WTC11 (cell line): ENCODE results near the gene FBXO9. TPM values are rescaled to one million over a fixed set of nuclear protein-coding genes. Genes with fewer than 3 reads are reported as not detected.

ENCODE experiments used
- ATAC-seq: fragments of 200-7000 bp; cut with Tn5 transposase; 2 replicates; pipeline ENCODE4 v1.10.0; 2021; ENCODE audit warnings: mild to moderate bottlenecking, moderate library complexity
- CTCF ChIA-PET: fragments of 300-600 bp; sonication (Branson Sonifier 250); formaldehyde crosslinking; loops from one replicate; lab custom pipeline; 2021; ENCODE audit warnings: antibody characterized with exemption; lab: Charles Lee
- POLR2A ChIA-PET: fragments of 350-600 bp; sonication (Branson Sonifier 250); formaldehyde crosslinking; loops from one replicate; lab custom pipeline; 2021; ENCODE audit warnings: antibody characterized with exemption; lab: Charles Lee
- DNase-seq: peaks from one replicate; pipeline ENCODE4 v3.0.0; 2021; ENCODE audit warnings: low spot score
- H3K27ac Mint-ChIP-seq: 2 replicates; pipeline ENCODE4 v1.8.0; 2021; ENCODE audit warnings: mixed read lengths
- H3K27me3 Mint-ChIP-seq: 2 replicates; pipeline ENCODE4 v1.8.0; 2021; ENCODE audit warnings: low read depth, mild to moderate bottlenecking, moderate library complexity, mixed read lengths
- H3K36me3 Mint-ChIP-seq: 2 replicates; pipeline ENCODE4 v1.8.0; 2021; ENCODE audit warnings: mixed read lengths
- H3K4me1 Mint-ChIP-seq: 2 replicates; pipeline ENCODE4 v1.8.0; 2022; ENCODE audit warnings: mixed read lengths
- H3K4me3 Mint-ChIP-seq: 2 replicates; pipeline ENCODE4 v1.8.0; 2021; ENCODE audit warnings: mild to moderate bottlenecking, moderate library complexity, mixed read lengths
- H3K9me3 Mint-ChIP-seq: 2 replicates; pipeline ENCODE4 v1.8.0; 2021; ENCODE audit warnings: mixed read lengths
- ATF1 ChIP-seq: sonication (generic); formaldehyde crosslinking; IDR thresholded peaks from 2 replicates; pipeline ENCODE4 v1.8.1; 2023; ENCODE audit warnings: mild to moderate bottlenecking, moderate library complexity, missing genetic modification reagents
- ESRRA ChIP-seq: sonication (generic); formaldehyde crosslinking; IDR thresholded peaks from 2 replicates; pipeline ENCODE4 v1.8.1; 2022; ENCODE audit warnings: mild to moderate bottlenecking, missing genetic modification reagents, borderline replicate concordance
- FOXK1 ChIP-seq: sonication (generic); formaldehyde crosslinking; IDR thresholded peaks from 2 replicates; pipeline ENCODE4 v1.8.0; 2022; ENCODE audit warnings: mild to moderate bottlenecking, moderate library complexity, missing genetic modification reagents
- GRHL2 ChIP-seq: fragments of 250-450 bp; sonication (Bioruptor Pico); IDR thresholded peaks from 2 replicates; pipeline ENCODE4 v1.8.0; 2022; ENCODE audit warnings: mild to moderate bottlenecking, moderate library complexity; ENCODE audit not compliant: insufficient replicate concordance, severe bottlenecking
- NFE2L1 ChIP-seq: sonication (generic); formaldehyde crosslinking; IDR thresholded peaks from 2 replicates; pipeline ENCODE4 v1.8.1; 2023; ENCODE audit warnings: missing genetic modification reagents
- NR2C2 ChIP-seq: sonication (generic); formaldehyde crosslinking; IDR thresholded peaks from 2 replicates; pipeline ENCODE4 v1.8.0; 2022; ENCODE audit warnings: mild to moderate bottlenecking, missing genetic modification reagents
- RORB ChIP-seq: fragments of 250-450 bp; sonication (Bioruptor Pico); IDR thresholded peaks from 2 replicates; pipeline ENCODE4 v1.9.0; 2021; ENCODE audit warnings: mild to moderate bottlenecking
- ZNF671 ChIP-seq: fragments of 250-450 bp; sonication (Bioruptor Pico); IDR thresholded peaks from 2 replicates; pipeline ENCODE4 v1.8.0; 2021; ENCODE audit warnings: mild to moderate bottlenecking
- total RNA-seq: library from RNA; stranded (reverse); gene quantifications from 3 replicates; pipeline ENCODE4 v1.2.3, GENCODE V29; 2021
- TF ChIP-seq, protein P1 (sequence below): sonication (generic); formaldehyde crosslinking; IDR thresholded peaks from 2 replicates; pipeline ENCODE4 v1.8.1; 2023; ENCODE audit warnings: mild to moderate bottlenecking, missing genetic modification reagents
- TF ChIP-seq, protein P2 (sequence below): sonication (generic); formaldehyde crosslinking; IDR thresholded peaks from 2 replicates; pipeline ENCODE4 v1.8.1; 2023; ENCODE audit warnings: mild to moderate bottlenecking, missing genetic modification reagents, moderate library complexity
- TF ChIP-seq, protein P3 (sequence below): sonication (generic); formaldehyde crosslinking; IDR thresholded peaks from 2 replicates; pipeline ENCODE4 v1.8.0; 2022; ENCODE audit warnings: mild to moderate bottlenecking, missing genetic modification reagents
- TF ChIP-seq, protein P4 (sequence below): sonication (generic); formaldehyde crosslinking; IDR thresholded peaks from 2 replicates; pipeline ENCODE4 v1.8.1; 2022; ENCODE audit warnings: low read depth, missing genetic modification reagents, borderline replicate concordance
- TF ChIP-seq, protein P5 (sequence below): sonication (generic); formaldehyde crosslinking; IDR thresholded peaks from 2 replicates; pipeline ENCODE4 v1.8.1; 2022; ENCODE audit warnings: mild to moderate bottlenecking, moderate library complexity, missing genetic modification reagents
- TF ChIP-seq, protein P6 (sequence below): sonication (generic); formaldehyde crosslinking; IDR thresholded peaks from 2 replicates; pipeline ENCODE4 v1.8.1; 2023; ENCODE audit warnings: mild to moderate bottlenecking, moderate library complexity, missing genetic modification reagents
- TF ChIP-seq, protein P7 (sequence below): fragments of 200-600 bp; IDR thresholded peaks from 2 replicates; pipeline ENCODE4 v1.8.0; 2022; ENCODE audit warnings: antibody characterized with exemption
- TF ChIP-seq, protein P8 (sequence below): fragments of 250-450 bp; sonication (Bioruptor Pico); IDR thresholded peaks from 2 replicates; pipeline ENCODE4 v1.8.0; 2021; ENCODE audit warnings: mild to moderate bottlenecking
- TF ChIP-seq, protein P9 (sequence below): sonication (generic); formaldehyde crosslinking; IDR thresholded peaks from 2 replicates; pipeline ENCODE4 v1.8.0; 2022; ENCODE audit warnings: mild to moderate bottlenecking, missing genetic modification reagents

FBXO9 gene
- total RNA-seq, 1 experiment from 2014 or later = 54.4 TPM

DNA sequence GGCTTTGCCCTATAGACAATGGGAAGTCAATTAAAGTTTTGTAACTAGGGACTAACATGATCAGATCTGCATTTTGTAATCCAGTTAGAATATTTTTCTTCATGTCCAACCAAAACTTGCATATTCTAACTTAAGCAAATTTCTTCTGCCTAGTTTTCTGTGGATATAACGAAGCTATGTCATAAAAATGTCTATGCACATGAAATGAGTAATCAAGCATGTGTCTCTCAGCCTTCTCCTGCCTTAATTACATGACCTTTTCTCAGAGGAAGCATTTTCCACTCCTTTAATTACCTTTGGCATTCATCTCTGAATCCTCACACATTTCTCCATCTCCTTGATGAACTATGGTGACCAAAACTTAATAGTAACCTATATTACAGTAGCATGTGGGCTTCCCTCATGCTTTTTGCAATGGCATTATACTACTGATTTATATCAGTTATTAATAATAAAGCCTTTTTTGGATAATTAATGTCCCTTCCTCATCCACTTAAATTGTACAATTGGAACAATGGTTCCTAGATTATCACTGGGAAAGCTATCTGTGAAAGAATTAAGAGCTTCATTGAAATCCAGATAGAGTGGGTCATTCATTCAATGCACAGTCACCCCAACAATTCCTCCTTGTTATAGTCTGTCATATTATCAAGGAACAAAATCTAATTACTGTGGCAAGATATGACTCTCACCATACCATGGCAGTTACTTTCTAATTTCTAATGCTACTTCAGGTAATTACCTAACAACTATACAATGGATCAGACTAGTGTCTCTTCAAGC, 19.1 kb upstream of the FBXO9 start (continued):
- TF ChIP-seq, protein P1, sequence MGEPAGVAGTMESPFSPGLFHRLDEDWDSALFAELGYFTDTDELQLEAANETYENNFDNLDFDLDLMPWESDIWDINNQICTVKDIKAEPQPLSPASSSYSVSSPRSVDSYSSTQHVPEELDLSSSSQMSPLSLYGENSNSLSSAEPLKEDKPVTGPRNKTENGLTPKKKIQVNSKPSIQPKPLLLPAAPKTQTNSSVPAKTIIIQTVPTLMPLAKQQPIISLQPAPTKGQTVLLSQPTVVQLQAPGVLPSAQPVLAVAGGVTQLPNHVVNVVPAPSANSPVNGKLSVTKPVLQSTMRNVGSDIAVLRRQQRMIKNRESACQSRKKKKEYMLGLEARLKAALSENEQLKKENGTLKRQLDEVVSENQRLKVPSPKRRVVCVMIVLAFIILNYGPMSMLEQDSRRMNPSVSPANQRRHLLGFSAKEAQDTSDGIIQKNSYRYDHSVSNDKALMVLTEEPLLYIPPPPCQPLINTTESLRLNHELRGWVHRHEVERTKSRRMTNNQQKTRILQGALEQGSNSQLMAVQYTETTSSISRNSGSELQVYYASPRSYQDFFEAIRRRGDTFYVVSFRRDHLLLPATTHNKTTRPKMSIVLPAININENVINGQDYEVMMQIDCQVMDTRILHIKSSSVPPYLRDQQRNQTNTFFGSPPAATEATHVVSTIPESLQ = no peak

DNA sequence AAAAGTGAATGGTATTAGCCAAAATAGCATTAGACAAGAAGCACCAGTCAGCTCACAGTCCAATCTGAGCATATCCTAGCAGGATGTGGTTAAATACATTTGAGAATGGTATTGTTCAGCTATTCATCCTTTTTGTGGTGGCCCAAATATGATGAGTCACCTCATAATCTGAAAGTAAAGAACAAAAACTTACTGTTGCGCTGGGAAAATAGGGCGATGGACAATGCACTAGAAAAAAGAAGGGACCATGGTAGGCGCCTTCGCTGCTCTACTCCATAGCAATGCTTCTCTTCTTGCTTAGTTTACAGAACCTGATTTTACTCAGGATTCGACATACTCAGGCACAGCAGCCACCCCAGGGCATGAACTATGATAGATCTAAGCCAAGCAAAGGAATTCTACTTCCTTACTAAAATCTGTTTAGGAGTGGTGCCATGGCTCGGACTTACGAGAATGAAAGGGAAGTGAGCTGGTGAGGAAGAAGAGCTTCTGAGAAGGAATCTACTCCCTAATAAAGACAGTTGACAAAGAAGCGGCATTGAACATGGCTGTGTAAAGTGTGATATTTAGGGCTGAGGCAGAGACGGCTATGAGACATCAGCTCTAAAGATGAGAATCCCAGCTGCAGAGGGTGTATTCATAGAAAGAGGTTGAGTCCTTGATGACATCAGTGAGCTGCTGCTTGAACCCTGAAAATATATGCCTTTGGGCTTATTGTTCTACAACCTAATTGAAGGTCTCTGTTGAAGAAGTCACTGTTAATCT, 16.6 kb upstream of the FBXO9 start:
- Mint-ChIP-seq H3K27ac (no peak overlapping the region; the same call in 1 of the 2 replicates), H3K9me3 (peaks cover 8% of the 10 kb centered on the region), H3K27me3 (no peaks in the 10 kb centered on the region), H3K4me3 (no peak overlapping the region), H3K4me1 (peaks cover 18% of the 10 kb centered on the region), H3K36me3 (peaks cover 9% of the 10 kb centered on the region)
- no peak for TF ChIP-seq ATF1 (CRISPR knock-in tag)
- no peak for TF ChIP-seq FOXK1
- TF ChIP-seq ZNF671 (CRISPR knock-in tag) = no peak
- DNase-seq (no peak), ATAC-seq (no peak)
- ChIA-PET CTCF (interaction anchor here (1.4 kb wide), 1 partner anchor 52 kb away, joined by 3 read pairs; no protein-coding TSS in a partner anchor), POLR2A (no interaction called here)

DNA sequence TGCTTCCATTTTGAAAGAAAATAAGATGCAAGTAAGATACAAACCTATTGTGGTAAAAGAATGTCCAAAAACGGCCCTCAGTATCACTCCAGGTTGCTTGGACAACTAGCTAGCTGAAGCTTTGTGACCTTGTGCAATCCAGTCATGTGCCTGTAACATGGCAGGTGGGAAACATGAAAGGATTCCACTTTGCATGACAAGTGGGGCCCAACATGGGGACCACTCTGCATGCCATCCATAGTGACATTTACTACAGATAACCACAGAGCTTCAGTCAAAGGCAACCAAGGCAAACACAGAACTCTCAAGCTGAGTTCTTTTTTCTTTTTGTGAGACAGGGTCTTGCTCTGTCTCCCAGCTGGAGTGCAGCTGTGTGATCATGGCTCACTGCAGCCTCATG, 15.8 kb upstream of the FBXO9 start:
- Mint-ChIP-seq H3K4me3 (no peak overlapping the region), H3K27ac (no peak overlapping the region), H3K4me1 (peaks cover 10% of the 10 kb centered on the region), H3K36me3 (peaks cover 9% of the 10 kb centered on the region), H3K9me3 (peaks cover 8% of the 10 kb centered on the region), H3K27me3 (no peaks in the 10 kb centered on the region)
- DNase-seq = no peak
- ATAC-seq = no peak
- CTCF ChIA-PET = no interaction called here
- POLR2A ChIA-PET = no interaction called here
- TF ChIP-seq, protein P2, sequence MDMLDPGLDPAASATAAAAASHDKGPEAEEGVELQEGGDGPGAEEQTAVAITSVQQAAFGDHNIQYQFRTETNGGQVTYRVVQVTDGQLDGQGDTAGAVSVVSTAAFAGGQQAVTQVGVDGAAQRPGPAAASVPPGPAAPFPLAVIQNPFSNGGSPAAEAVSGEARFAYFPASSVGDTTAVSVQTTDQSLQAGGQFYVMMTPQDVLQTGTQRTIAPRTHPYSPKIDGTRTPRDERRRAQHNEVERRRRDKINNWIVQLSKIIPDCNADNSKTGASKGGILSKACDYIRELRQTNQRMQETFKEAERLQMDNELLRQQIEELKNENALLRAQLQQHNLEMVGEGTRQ (CRISPR knock-in tag) = no peak
- TF ChIP-seq, protein P3, sequence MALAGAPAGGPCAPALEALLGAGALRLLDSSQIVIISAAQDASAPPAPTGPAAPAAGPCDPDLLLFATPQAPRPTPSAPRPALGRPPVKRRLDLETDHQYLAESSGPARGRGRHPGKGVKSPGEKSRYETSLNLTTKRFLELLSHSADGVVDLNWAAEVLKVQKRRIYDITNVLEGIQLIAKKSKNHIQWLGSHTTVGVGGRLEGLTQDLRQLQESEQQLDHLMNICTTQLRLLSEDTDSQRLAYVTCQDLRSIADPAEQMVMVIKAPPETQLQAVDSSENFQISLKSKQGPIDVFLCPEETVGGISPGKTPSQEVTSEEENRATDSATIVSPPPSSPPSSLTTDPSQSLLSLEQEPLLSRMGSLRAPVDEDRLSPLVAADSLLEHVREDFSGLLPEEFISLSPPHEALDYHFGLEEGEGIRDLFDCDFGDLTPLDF (CRISPR knock-in tag) = no peak
- TF ChIP-seq, protein P4, sequence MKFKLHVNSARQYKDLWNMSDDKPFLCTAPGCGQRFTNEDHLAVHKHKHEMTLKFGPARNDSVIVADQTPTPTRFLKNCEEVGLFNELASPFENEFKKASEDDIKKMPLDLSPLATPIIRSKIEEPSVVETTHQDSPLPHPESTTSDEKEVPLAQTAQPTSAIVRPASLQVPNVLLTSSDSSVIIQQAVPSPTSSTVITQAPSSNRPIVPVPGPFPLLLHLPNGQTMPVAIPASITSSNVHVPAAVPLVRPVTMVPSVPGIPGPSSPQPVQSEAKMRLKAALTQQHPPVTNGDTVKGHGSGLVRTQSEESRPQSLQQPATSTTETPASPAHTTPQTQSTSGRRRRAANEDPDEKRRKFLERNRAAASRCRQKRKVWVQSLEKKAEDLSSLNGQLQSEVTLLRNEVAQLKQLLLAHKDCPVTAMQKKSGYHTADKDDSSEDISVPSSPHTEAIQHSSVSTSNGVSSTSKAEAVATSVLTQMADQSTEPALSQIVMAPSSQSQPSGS (CRISPR knock-in tag) = no peak
- TF ChIP-seq NR2C2 = no peak
- TF ChIP-seq, protein P5, sequence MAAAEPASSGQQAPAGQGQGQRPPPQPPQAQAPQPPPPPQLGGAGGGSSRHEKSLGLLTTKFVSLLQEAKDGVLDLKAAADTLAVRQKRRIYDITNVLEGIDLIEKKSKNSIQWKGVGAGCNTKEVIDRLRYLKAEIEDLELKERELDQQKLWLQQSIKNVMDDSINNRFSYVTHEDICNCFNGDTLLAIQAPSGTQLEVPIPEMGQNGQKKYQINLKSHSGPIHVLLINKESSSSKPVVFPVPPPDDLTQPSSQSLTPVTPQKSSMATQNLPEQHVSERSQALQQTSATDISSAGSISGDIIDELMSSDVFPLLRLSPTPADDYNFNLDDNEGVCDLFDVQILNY (CRISPR knock-in tag) = no peak
- TF ChIP-seq NFE2L1 (CRISPR knock-in tag) = no peak
- TF ChIP-seq ATF1 (CRISPR knock-in tag) = no peak
- TF ChIP-seq, protein P6, sequence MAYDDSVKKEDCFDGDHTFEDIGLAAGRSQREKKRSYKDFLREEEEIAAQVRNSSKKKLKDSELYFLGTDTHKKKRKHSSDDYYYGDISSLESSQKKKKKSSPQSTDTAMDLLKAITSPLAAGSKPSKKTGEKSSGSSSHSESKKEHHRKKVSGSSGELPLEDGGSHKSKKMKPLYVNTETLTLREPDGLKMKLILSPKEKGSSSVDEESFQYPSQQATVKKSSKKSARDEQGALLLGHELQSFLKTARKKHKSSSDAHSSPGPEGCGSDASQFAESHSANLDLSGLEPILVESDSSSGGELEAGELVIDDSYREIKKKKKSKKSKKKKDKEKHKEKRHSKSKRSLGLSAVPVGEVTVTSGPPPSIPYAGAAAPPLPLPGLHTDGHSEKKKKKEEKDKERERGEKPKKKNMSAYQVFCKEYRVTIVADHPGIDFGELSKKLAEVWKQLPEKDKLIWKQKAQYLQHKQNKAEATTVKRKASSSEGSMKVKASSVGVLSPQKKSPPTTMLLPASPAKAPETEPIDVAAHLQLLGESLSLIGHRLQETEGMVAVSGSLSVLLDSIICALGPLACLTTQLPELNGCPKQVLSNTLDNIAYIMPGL (CRISPR knock-in tag) = no peak
- TF ChIP-seq GRHL2 (CRISPR knock-in tag) = no peak
- TF ChIP-seq, protein P7, sequence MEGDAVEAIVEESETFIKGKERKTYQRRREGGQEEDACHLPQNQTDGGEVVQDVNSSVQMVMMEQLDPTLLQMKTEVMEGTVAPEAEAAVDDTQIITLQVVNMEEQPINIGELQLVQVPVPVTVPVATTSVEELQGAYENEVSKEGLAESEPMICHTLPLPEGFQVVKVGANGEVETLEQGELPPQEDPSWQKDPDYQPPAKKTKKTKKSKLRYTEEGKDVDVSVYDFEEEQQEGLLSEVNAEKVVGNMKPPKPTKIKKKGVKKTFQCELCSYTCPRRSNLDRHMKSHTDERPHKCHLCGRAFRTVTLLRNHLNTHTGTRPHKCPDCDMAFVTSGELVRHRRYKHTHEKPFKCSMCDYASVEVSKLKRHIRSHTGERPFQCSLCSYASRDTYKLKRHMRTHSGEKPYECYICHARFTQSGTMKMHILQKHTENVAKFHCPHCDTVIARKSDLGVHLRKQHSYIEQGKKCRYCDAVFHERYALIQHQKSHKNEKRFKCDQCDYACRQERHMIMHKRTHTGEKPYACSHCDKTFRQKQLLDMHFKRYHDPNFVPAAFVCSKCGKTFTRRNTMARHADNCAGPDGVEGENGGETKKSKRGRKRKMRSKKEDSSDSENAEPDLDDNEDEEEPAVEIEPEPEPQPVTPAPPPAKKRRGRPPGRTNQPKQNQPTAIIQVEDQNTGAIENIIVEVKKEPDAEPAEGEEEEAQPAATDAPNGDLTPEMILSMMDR = no peak
- TF ChIP-seq, protein P8, sequence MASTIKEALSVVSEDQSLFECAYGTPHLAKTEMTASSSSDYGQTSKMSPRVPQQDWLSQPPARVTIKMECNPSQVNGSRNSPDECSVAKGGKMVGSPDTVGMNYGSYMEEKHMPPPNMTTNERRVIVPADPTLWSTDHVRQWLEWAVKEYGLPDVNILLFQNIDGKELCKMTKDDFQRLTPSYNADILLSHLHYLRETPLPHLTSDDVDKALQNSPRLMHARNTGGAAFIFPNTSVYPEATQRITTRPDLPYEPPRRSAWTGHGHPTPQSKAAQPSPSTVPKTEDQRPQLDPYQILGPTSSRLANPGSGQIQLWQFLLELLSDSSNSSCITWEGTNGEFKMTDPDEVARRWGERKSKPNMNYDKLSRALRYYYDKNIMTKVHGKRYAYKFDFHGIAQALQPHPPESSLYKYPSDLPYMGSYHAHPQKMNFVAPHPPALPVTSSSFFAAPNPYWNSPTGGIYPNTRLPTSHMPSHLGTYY (CRISPR knock-in tag) = no peak
- TF ChIP-seq, protein P9, sequence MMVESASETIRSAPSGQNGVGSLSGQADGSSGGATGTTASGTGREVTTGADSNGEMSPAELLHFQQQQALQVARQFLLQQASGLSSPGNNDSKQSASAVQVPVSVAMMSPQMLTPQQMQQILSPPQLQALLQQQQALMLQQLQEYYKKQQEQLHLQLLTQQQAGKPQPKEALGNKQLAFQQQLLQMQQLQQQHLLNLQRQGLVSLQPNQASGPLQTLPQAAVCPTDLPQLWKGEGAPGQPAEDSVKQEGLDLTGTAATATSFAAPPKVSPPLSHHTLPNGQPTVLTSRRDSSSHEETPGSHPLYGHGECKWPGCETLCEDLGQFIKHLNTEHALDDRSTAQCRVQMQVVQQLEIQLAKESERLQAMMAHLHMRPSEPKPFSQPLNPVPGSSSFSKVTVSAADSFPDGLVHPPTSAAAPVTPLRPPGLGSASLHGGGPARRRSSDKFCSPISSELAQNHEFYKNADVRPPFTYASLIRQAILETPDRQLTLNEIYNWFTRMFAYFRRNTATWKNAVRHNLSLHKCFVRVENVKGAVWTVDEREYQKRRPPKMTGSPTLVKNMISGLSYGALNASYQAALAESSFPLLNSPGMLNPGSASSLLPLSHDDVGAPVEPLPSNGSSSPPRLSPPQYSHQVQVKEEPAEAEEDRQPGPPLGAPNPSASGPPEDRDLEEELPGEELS (CRISPR knock-in tag) = no peak
- TF ChIP-seq ESRRA = no peak
- no peak for TF ChIP-seq RORB (CRISPR knock-in tag)
